ENCODE results near the gene KDM2B. TPM values are rescaled to one million over a fixed set of nuclear protein-coding genes. Genes with fewer than 3 reads are reported as not detected.

KDM2B gene
- total RNA-seq (100 to 1,000 TPM in 1 of 2 experiments, 10 to 100 TPM in 1; 98.7 to 101 TPM), polyA plus RNA-seq (10 to 100 TPM in 1 of 2 donors, 1 to 10 TPM in 1; 7.7 to 20.6 TPM)

DNA sequence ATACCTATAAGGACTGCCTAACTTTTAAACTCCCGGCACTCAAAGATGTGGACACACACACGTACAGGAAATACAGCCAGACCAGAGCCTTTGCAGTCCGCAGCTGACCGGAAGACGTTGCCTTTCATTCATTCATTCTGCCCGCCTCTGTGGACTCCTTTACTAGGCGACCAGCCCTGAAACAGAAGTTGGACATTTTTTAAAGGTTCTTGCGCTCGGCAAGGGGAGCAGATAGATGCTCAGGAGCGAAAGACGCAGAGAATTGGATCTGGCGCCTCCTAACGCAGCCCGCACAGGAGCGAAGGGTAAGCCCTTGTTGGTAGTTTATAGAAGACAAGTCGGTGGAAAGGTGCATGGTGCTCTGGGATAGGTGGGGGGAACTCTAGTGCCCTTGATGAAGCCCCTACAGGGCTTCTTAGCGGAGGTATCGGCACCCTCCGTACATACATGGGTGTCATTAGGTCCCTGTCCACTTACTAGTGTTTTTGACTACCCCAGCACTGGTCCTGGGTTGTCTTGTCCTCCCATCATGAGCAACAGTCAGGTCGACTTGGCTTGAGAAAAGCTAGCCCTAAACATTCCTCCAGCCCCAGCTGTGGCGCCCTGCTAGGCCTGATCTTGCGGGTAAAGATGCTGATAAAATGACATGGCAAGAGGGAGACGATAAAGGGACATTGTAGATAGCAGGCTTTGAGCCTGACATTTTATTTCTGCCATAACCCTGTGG, at the start of gene KDM2B:
TSS of gene KDM2B (minus strand) at position 65 of the 727 bp plus-strand sequence. CDS start 112 bp downstream, outside the sequence.
- Mint-ChIP-seq H3K9me3 (peaks cover 0 to 2% (median 0%) of the 10 kb centered on the region in 8 donors), H3K27me3 (no peaks in the 10 kb centered on the region), H3K4me1 (peaks cover 22 to 58% (median 44%) of the 10 kb centered on the region in 4 donors), H3K4me3 (peak within 1 kb of the TSS; percentile 95 to 99 (median 98)), H3K27ac (peak within 1 kb of the TSS; percentile 92 to 99 (median 98)), H3K36me3 (peaks cover 0 to 21% of the 10 kb centered on the region in 2 donors)
- Histone ChIP-seq H3K4me3 (ENCODE audit: low read length in 2 of 2) (peak within 1 kb of the TSS; percentile 63 to 87), H3K27me3 (ENCODE audit: insufficient read depth, low read length) (no peaks in the 10 kb centered on the region), H3K4me1 (ENCODE audit: insufficient read depth, low read length) (peaks cover 62% of the 10 kb centered on the region), H3K9me3 (ENCODE audit: control insufficient read depth in 1 of 2, low read length in 2 of 2) (no peaks in the 10 kb centered on the region), H3K27ac (ENCODE audit: low read depth, low read length) (peak within 1 kb of the TSS; percentile 71), H3K36me3 (ENCODE audit: insufficient read depth, low read length) (no peaks in the 10 kb centered on the region)
- peak in 4 of 5 donors; percentile 19 to 32 (median 25) for DNase-seq
- intact Hi-C loops (cut with micrococcal nuclease) = loop anchor here (1.0 to 5.0 kb wide), 4 partner anchors 9 to 92 kb away; partner anchors contain the start of gene ORAI1
- ChIA-PET POLR2A (ENCODE audit: partially characterized antibody) (interaction anchor here (0.6 to 10.0 kb wide), 22 partner anchors 9 to 221 kb away, joined by 3 to 254 read pairs (median 7); partner anchors contain the start of genes ORAI1, RNF34 and TMEM120B), CTCF (ENCODE audit: partially characterized antibody) (interaction anchor here (0.7 to 9.4 kb wide), 10 partner anchors 14 to 100 kb away, joined by 3 to 107 read pairs (median 10); partner anchors contain the start of gene ORAI1)

DNA sequence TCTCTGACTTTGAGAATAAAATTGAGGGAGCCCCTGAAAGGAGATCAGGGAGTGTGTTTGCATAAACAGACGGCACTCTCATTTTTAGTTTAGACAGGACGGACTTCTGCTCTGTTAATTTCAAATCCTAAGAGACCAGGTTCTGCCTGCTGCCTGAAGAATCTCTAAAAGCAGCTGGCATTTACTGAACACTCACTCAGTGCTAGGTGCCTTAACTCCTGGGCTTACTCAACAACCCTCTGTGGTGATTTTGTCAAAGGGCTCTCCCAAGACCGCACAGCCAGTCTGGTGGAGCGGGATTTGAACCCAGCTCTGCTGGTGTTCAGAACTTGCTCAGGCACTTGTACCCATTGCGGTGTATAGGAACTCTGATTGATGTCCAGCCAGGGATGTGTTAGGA, 47.7 kb upstream of the KDM2B start:
- peaks cover 7% of the 10 kb centered on the region for H3K36me3 ChIP-seq (ENCODE audit: insufficient read depth, low read length)
- Mint-ChIP-seq H3K27ac (peak overlapping the region; percentile 96 to 100 (median 97)), H3K4me3 (peak overlapping the region; percentile 96 to 98 (median 98)), H3K4me1 (peaks cover 45 to 81% (median 58%) of the 10 kb centered on the region in 4 donors), H3K9me3 (no peaks in the 10 kb centered on the region), H3K36me3 (peaks cover 10 to 49% of the 10 kb centered on the region in 2 donors), H3K27me3 (peaks cover 0 to 2% of the 10 kb centered on the region in 2 donors)
- DNase-seq = peak in 1 of 5 donors; percentile 10
- ChIA-PET CTCF (ENCODE audit: partially characterized antibody) (interaction anchor here (0.6 to 12.3 kb wide), 12 partner anchors 8 to 128 kb away, joined by 3 to 230 read pairs (median 27); partner anchors contain the start of gene MORN3), POLR2A (ENCODE audit: partially characterized antibody) (interaction anchor here (0.6 to 9.6 kb wide), 13 partner anchors 8 to 166 kb away, joined by 3 to 305 read pairs (median 15); partner anchors contain the start of genes KDM2B, MORN3 and RHOF)
- H3K9me3 ChIP-seq (ENCODE audit: control insufficient read depth in 1 of 2, low read length in 2 of 2) = no peaks in the 10 kb centered on the region
- peaks cover 68% of the 10 kb centered on the region for H3K4me1 ChIP-seq (ENCODE audit: insufficient read depth, low read length)
- intact Hi-C loops (cut with micrococcal nuclease) = loop anchor here (5.0 kb wide), 1 partner anchor 164 kb away; the partner anchor contains the start of gene RHOF
- H3K27ac ChIP-seq (ENCODE audit: low read depth, low read length) = peak overlapping the region; percentile 97
- peak overlapping the region; percentile 88 to 96 for H3K4me3 ChIP-seq (ENCODE audit: low read length in 2 of 2)
- no peaks in the 10 kb centered on the region for H3K27me3 ChIP-seq (ENCODE audit: insufficient read depth, low read length)

DNA sequence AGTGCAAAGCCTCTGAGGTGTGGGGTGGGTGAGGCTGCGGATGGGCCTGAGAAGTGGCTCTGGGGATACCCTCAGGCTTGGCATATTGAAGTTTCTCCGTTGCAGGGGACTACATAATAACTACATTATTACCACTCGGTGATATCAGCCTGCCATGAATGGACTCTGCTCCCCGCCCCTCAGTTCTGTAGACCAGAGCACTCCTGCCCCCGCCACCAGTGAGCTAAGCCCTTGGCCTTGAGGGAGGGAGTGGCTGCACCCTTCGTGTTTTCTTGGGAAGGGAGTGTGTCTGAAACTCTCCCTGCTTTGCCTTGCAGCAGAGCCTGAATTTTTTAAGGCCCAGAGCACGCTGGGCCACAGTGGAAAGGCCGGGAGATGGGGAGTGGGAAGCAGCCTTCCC, 47.2 kb upstream of the KDM2B start:
- peak overlapping the region; percentile 96 to 100 (median 97) for H3K27ac Mint-ChIP-seq
- peaks cover 43 to 77% (median 54%) of the 10 kb centered on the region in 4 donors for H3K4me1 Mint-ChIP-seq
- H3K27me3 Mint-ChIP-seq = peaks cover 0 to 2% of the 10 kb centered on the region in 2 donors
- H3K27me3 ChIP-seq (ENCODE audit: insufficient read depth, low read length) = no peaks in the 10 kb centered on the region
- H3K4me1 ChIP-seq (ENCODE audit: insufficient read depth, low read length) = peaks cover 64% of the 10 kb centered on the region
- peaks cover 10 to 46% of the 10 kb centered on the region in 2 donors for H3K36me3 Mint-ChIP-seq
- peak overlapping the region; percentile 96 to 98 (median 98) for H3K4me3 Mint-ChIP-seq
- no peaks in the 10 kb centered on the region for H3K9me3 Mint-ChIP-seq
- H3K27ac ChIP-seq (ENCODE audit: low read depth, low read length) = peak overlapping the region; percentile 97
- intact Hi-C loops (cut with micrococcal nuclease) = loop anchor here (5.0 kb wide), 1 partner anchor 164 kb away; the partner anchor contains the start of gene RHOF
- H3K4me3 ChIP-seq (ENCODE audit: low read length in 2 of 2) = peak overlapping the region; percentile 88 to 96
- peak in 2 of 5 donors; percentile 22 to 50 for DNase-seq
- peaks cover 7% of the 10 kb centered on the region for H3K36me3 ChIP-seq (ENCODE audit: insufficient read depth, low read length)
- ChIA-PET POLR2A (ENCODE audit: partially characterized antibody) (interaction anchor here (0.6 to 9.6 kb wide), 25 partner anchors 9 to 227 kb away, joined by 3 to 305 read pairs (median 11); partner anchors contain the start of genes KDM2B, MORN3, RHOF and RNF34), CTCF (ENCODE audit: partially characterized antibody) (interaction anchor here (0.8 to 12.3 kb wide), 14 partner anchors 8 to 134 kb away, joined by 3 to 230 read pairs (median 22); partner anchors contain the start of gene MORN3)
- no peaks in the 10 kb centered on the region for H3K9me3 ChIP-seq (ENCODE audit: control insufficient read depth in 1 of 2, low read length in 2 of 2)

DNA sequence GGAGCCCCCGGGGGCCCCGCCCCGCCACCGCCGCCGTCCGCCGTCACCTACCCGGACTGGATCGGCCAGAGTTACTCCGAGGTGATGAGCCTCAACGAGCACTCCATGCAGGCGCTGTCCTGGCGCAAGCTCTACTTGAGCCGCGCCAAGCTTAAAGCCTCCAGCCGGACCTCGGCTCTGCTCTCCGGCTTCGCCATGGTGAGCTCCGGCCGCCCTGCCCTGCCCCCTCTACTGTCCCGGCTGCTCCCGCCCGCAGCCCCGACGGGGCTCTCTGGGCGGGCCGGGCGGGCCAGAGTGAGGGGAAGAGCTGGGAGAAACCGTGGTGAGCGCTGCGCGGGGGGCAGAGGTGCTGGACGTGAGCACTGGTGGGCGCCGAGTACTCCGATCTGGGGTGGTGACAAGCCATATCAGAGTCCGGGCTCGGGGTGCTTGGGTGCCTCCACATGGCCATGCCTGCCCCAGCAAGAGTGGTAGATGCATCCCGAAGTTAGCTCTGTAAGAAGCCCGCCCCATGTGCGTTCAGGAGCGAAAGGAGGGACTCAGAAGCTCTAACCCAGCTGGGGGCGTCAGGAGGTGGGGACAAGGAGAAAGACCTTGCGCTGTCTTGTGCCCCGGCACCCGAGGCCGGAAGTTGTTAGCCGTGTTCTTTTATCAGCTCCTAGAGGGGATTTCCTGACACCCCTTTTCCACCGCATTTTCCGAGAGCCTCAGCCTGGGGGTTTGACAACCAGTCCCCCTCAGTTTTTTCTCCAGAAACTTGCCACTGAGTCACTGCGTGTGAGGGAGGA, 46.2 kb upstream of the KDM2B start:
- Mint-ChIP-seq H3K9me3 (no peaks in the 10 kb centered on the region), H3K4me1 (peaks cover 34 to 67% (median 45%) of the 10 kb centered on the region in 4 donors), H3K27ac (peak overlapping the region; percentile 96 to 100 (median 97)), H3K4me3 (peak overlapping the region; percentile 96 to 98 (median 98)), H3K36me3 (peaks cover 8 to 38% of the 10 kb centered on the region in 2 donors), H3K27me3 (peaks cover 0 to 2% of the 10 kb centered on the region in 2 donors)
- Histone ChIP-seq H3K27ac (ENCODE audit: low read depth, low read length) (peak overlapping the region; percentile 97), H3K4me3 (ENCODE audit: low read length in 2 of 2) (peak overlapping the region; percentile 88 to 96), H3K27me3 (ENCODE audit: insufficient read depth, low read length) (no peaks in the 10 kb centered on the region), H3K9me3 (ENCODE audit: control insufficient read depth in 1 of 2, low read length in 2 of 2) (no peaks in the 10 kb centered on the region), H3K36me3 (ENCODE audit: insufficient read depth, low read length) (peaks cover 7% of the 10 kb centered on the region), H3K4me1 (ENCODE audit: insufficient read depth, low read length) (peaks cover 54% of the 10 kb centered on the region)
- intact Hi-C loops (cut with micrococcal nuclease) = loop anchor here (1.0 to 5.0 kb wide), 8 partner anchors 10 to 165 kb away; partner anchors contain the start of gene RHOF
- CTCF ChIA-PET (ENCODE audit: partially characterized antibody) = interaction anchor here (0.6 to 12.3 kb wide), 23 partner anchors 9 to 166 kb away, joined by 3 to 230 read pairs (median 9); partner anchors contain the start of gene MORN3
- DNase-seq = peak; percentile 78 to 97 (median 83)
- POLR2A ChIA-PET (ENCODE audit: partially characterized antibody) = interaction anchor here (0.6 to 9.6 kb wide), 45 partner anchors 9 to 1335 kb away, joined by 3 to 305 read pairs (median 6); partner anchors contain the start of genes ANAPC5, KDM2B, MORN3 and RHOF

DNA sequence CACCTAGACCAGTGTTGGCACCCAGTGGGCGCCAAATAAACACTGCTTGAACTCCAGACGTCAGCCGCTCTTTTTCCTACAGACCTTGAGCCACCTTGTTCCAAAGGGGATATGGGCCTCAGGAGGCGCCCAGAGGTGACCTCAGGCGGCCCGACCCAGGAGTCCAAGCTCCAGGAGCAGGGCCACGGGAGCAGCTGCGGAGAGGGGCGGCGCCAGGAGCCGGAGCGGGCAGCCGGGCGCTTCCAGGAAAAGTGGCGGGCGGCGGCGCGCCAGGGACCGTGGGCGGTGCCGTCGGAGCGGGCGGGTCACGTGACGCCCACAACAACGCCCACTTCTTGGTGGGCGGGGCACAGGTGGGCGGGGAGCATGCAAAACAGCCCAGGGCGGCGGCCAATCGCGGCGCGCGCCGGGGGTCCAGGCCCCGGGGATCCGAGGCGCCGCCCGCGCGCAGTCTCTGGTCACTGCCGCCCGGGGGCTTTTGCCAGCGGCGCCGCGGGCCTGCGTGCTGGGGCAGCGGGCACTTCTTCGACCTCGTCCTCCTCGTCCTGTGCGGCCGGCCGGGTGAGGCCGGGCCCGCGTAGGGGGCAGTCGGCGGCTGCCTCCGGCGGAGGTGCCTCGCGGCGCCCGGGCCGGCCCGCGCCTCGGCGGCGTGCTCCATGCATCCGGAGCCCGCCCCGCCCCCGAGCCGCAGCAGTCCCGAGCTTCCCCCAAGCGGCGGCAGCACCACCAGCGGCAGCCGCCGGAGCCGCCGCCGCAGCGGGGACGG, 45.4 kb upstream of the KDM2B start, which contains the start of gene ORAI1:
TSS of gene ORAI1 (plus strand) at position 444 of the 766 bp plus-strand sequence.
- H3K27me3 Mint-ChIP-seq = peaks cover 0 to 2% of the 10 kb centered on the region in 2 donors
- peak within 1 kb of the TSS; percentile 96 to 100 (median 97) for H3K27ac Mint-ChIP-seq
- intact Hi-C loops (cut with micrococcal nuclease) = loop anchor here (1.0 to 5.0 kb wide), 4 partner anchors 36 to 166 kb away; partner anchors contain the start of gene RHOF
- CTCF ChIA-PET (ENCODE audit: partially characterized antibody) = interaction anchor here (0.6 to 12.3 kb wide), 23 partner anchors 10 to 185 kb away, joined by 3 to 230 read pairs (median 9); partner anchors contain the start of gene MORN3
- H3K9me3 Mint-ChIP-seq = no peaks in the 10 kb centered on the region
- POLR2A ChIA-PET (ENCODE audit: partially characterized antibody) = interaction anchor here (0.6 to 9.6 kb wide), 42 partner anchors 9 to 1334 kb away, joined by 3 to 305 read pairs (median 8); partner anchors contain the start of genes ANAPC5, KDM2B, MORN3 and RHOF
- peak within 1 kb of the TSS; percentile 96 to 98 (median 98) for H3K4me3 Mint-ChIP-seq
- peaks cover 4 to 34% of the 10 kb centered on the region in 2 donors for H3K36me3 Mint-ChIP-seq
- peak; percentile 93 to 98 (median 96) for DNase-seq
- Histone ChIP-seq H3K4me1 (ENCODE audit: insufficient read depth, low read length) (peaks cover 46% of the 10 kb centered on the region), H3K27ac (ENCODE audit: low read depth, low read length) (peak within 1 kb of the TSS; percentile 97), H3K36me3 (ENCODE audit: insufficient read depth, low read length) (peaks cover 6% of the 10 kb centered on the region), H3K4me3 (ENCODE audit: low read length in 2 of 2) (peak within 1 kb of the TSS; percentile 88 to 96), H3K27me3 (ENCODE audit: insufficient read depth, low read length) (no peaks in the 10 kb centered on the region), H3K9me3 (ENCODE audit: control insufficient read depth in 1 of 2, low read length in 2 of 2) (no peaks in the 10 kb centered on the region)
- peaks cover 30 to 59% (median 39%) of the 10 kb centered on the region in 4 donors for H3K4me1 Mint-ChIP-seq
